Camera-type eye (tissue), 1 donor: ENCODE measurements around the gene MSMP. TPM values are rescaled to one million over a fixed set of nuclear protein-coding genes. Genes with fewer than 3 reads are reported as not detected.

ENCODE experiments used
- total RNA-seq: library from RNA; depleted of rRNA; stranded (reverse); fragments of >200 nt; gene quantifications from one replicate; pipeline ENCODE4 v1.2.3, GENCODE V29; 2014

MSMP gene
- 2.3 TPM for total RNA-seq

DNA sequence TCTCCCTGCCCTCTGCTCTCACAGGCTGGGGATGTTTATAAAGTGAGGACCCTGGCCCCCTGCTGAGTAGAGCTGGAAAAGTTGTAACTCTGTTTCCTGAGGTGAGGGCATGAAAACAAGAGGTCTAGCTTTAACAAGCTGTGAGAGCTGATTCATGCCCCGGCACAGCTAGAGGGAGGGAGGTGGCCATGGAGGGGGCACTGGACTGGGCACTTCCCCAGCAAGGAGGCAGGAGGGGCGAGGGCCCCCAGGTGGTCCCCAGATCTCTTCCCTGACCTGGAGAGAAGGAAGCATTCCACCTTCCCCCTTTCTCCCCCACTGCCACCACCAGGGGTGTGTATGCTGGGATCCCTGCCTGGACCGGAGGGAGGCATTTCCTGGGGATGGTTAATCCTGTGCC lies at the start of gene MSMP:
Gene MSMP (minus strand): TSS at position 13 of the 400 bp plus-strand sequence. CDS start 147 bp downstream, outside the sequence.

GRCh38 chr9:35791297-35791921 lies 37.3 kb upstream of the MSMP start, which contains the start of gene NPR2:
Gene NPR2 (plus strand): TSS chr9:35791591. CDS start chr9:35792409, 818 bp downstream.

GRCh38 chr9:35748858-35749514 lies 5.1 kb downstream of the MSMP start, which contains the start of the genes GBA2 and RGP1:
Gene GBA2 (minus strand): TSS chr9:35749228. CDS start chr9:35748704, 524 bp downstream.
Gene RGP1 (plus strand): TSS chr9:35749287. CDS start chr9:35749756, 469 bp downstream.

DNA sequence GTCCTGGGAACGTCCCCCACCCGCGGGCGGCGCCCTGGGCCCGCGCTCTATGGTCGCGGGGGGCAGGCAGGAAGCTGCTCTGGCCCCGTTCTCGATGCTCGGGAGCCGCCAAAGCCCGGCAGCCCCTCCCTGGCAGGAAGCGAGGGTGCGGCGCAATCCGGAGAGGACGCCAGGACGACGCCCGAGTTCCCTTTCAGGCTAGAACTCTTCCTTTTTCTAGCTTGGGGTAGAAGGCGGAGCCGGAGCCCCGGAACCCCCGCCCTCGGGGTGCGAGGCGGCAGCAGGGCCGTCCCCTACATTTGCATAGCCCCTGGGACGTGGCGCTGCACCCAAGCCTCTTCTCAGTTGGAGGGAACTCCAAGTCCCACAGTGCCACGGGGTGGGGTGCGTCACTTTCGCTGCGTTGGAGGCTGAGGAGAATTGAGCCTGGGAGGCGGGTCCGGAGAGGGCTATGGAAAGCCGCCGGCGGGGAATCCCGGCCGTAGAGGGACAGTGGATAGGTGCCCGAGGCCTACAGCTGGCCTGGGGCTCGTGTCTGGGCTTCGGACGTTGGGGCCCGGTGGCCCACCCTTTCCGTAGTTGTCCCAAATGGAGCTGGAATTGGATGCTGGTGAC lies 21.8 kb downstream of the MSMP start, which contains the start of the genes CREB3 and TLN1:
Gene CREB3 (plus strand): TSS at position 482 of the 615 bp plus-strand sequence. CDS start 107 bp downstream, at position 589.
Gene TLN1 (minus strand): TSS at position 11 of the 615 bp plus-strand sequence. CDS start 6,501 bp downstream, outside the sequence.

Other genes with a start within 250 kb of the MSMP start
- gene TESK1, start 149.0 kb downstream of the MSMP start, total RNA-seq, result 23.4 TPM
- gene CD72, start 135.9 kb downstream of the MSMP start, total RNA-seq, result 2.5 TPM
- gene SIT1, start 103.3 kb downstream of the MSMP start, total RNA-seq, result not detected
- 5,655 TPM for gene RMRP, start 96.3 kb downstream of the MSMP start, total RNA-seq
- gene CCDC107, start 96.0 kb downstream of the MSMP start, total RNA-seq, result 8.9 TPM
- 1.9 TPM for gene ARHGEF39, start 89.1 kb downstream of the MSMP start, total RNA-seq
- 0.88 TPM for gene CA9, start 80.3 kb downstream of the MSMP start, total RNA-seq
- 288 TPM for gene TPM2, start 64.4 kb downstream of the MSMP start, total RNA-seq
- 160 TPM for gene TLN1, start 22.1 kb downstream of the MSMP start, total RNA-seq
- gene CREB3, start 21.6 kb downstream of the MSMP start, total RNA-seq, result 32.2 TPM
- gene GBA2, start 5.0 kb downstream of the MSMP start, total RNA-seq, result 60.5 TPM
- gene RGP1, start 5.0 kb downstream of the MSMP start, total RNA-seq, result 21.8 TPM
- 30.7 TPM for gene NPR2, start 37.3 kb upstream of the MSMP start, total RNA-seq
- gene SPAG8, start 58.0 kb upstream of the MSMP start, total RNA-seq, result 2.9 TPM
- gene HINT2, start 60.8 kb upstream of the MSMP start, total RNA-seq, result 17.0 TPM
- gene FAM221B, start 74.5 kb upstream of the MSMP start, total RNA-seq, result not detected
- gene TMEM8B, start 75.0 kb upstream of the MSMP start, total RNA-seq, result 16.6 TPM
- gene OR13J1, start 116.1 kb upstream of the MSMP start, total RNA-seq, result not detected
- not detected for gene HRCT1, start 151.9 kb upstream of the MSMP start, total RNA-seq
- 0.33 TPM for gene SPAAR, start 155.2 kb upstream of the MSMP start, total RNA-seq
- not detected for gene OR2S2, start 203.9 kb upstream of the MSMP start, total RNA-seq